GM19099 (cell line): ENCODE data around the gene AMDHD1.
A peak's percentile ranks its signal among the peaks of the same experiment; 100 is the strongest.

Source experiments
- POLR2A ChIP-seq: IDR thresholded peaks from 3 replicates; pipeline ENCODE4 v1.6.1; 2011; ENCODE audit warnings: low read depth; ENCODE audit not compliant: insufficient read length; ENCODE audit errors: extremely low read depth

AMDHD1 gene

GRCh38 chr12:95943330-95943842 is at the start of gene AMDHD1:
AMDHD1 (plus strand) TSS chr12:95943331; CDS start chr12:95943399, 68 bp downstream.
- no peak for TF ChIP-seq POLR2A

- TF ChIP-seq POLR2A: no peak
Measured at GRCh38 chr12:95896846-95897245, 46.3 kb upstream of the AMDHD1 start.

GRCh38 chr12:95898081-95898480 is 45.0 kb upstream of the AMDHD1 start:
- TF ChIP-seq POLR2A: no peak

GRCh38 chr12:95908573-95908972 is 34.6 kb upstream of the AMDHD1 start:
- TF ChIP-seq POLR2A: no peak

GRCh38 chr12:95909871-95910270 is 33.3 kb upstream of the AMDHD1 start:
- TF ChIP-seq POLR2A: no peak

- TF ChIP-seq POLR2A: no peak
Measured at GRCh38 chr12:95918194-95918993, 24.7 kb upstream of the AMDHD1 start.

GRCh38 chr12:95919110-95919509 is 24.0 kb upstream of the AMDHD1 start:
- TF ChIP-seq POLR2A: no peak

GRCh38 chr12:95922231-95922630 is 20.9 kb upstream of the AMDHD1 start:
- no peak for TF ChIP-seq POLR2A

GRCh38 chr12:95940514-95940913 is 2.6 kb upstream of the AMDHD1 start:
- TF ChIP-seq POLR2A: no peak

- no peak for TF ChIP-seq POLR2A
Measured at GRCh38 chr12:95942101-95942523, 1.0 kb upstream of the AMDHD1 start.

- TF ChIP-seq POLR2A: peak; percentile 73
Measured at GRCh38 chr12:95942524-95943329, 404 bp upstream of the AMDHD1 start, which contains the start of gene CCDC38. CCDC38 (minus strand) TSS chr12:95942614; CDS start chr12:95936509, 6,105 bp downstream.

GRCh38 chr12:95944108-95944704 is 1.1 kb downstream of the AMDHD1 start:
- TF ChIP-seq POLR2A: no peak

- no peak for TF ChIP-seq POLR2A
Measured at GRCh38 chr12:95949477-95950206, 6.5 kb downstream of the AMDHD1 start.

GRCh38 chr12:95951515-95951914 is 8.4 kb downstream of the AMDHD1 start:
- TF ChIP-seq POLR2A: no peak
